GM21447 (cell line): ENCODE data around the gene ATP10B.

ENCODE experiments used
- ATAC-seq: cut with Tn5 transposase; IDR thresholded peaks from one replicate; pipeline ENCODE4 v1.9.1; 2021; ENCODE audit not compliant: unreplicated experiment

The ATP10B gene

GRCh38 chr5:160641405-160641804 is 210.6 kb downstream of the ATP10B start:
- no peak for ATAC-seq

GRCh38 chr5:160640406-160640805 is 211.6 kb downstream of the ATP10B start:
- no peak for ATAC-seq

GRCh38 chr5:160638161-160638742 is 213.8 kb downstream of the ATP10B start:
- no peak for ATAC-seq

GRCh38 chr5:160637357-160638090 is 214.5 kb downstream of the ATP10B start:
- no peak for ATAC-seq

GRCh38 chr5:160635663-160636062 is 216.3 kb downstream of the ATP10B start:
- ATAC-seq, result no peak

GRCh38 chr5:160635046-160635445 is 217.0 kb downstream of the ATP10B start:
- ATAC-seq, result no peak

GRCh38 chr5:160629003-160629402 is 223.0 kb downstream of the ATP10B start:
- ATAC-seq, result no peak

GRCh38 chr5:160628619-160628968 is 223.4 kb downstream of the ATP10B start:
- no peak for ATAC-seq

GRCh38 chr5:160627921-160628618 is 223.9 kb downstream of the ATP10B start:
- no peak for ATAC-seq

GRCh38 chr5:160626322-160626721 is 225.7 kb downstream of the ATP10B start:
- ATAC-seq, result no peak

GRCh38 chr5:160621526-160621925 is 230.5 kb downstream of the ATP10B start:
- no peak for ATAC-seq

- no peak for ATAC-seq
Measured at GRCh38 chr5:160620401-160620800, 231.6 kb downstream of the ATP10B start.

GRCh38 chr5:160619381-160619780 is 232.6 kb downstream of the ATP10B start:
- no peak for ATAC-seq

- ATAC-seq, result no peak
Measured at GRCh38 chr5:160618286-160618685, 233.7 kb downstream of the ATP10B start.

GRCh38 chr5:160616712-160617497 is 235.1 kb downstream of the ATP10B start:
- ATAC-seq, result no peak

GRCh38 chr5:160614136-160614535 is 237.9 kb downstream of the ATP10B start:
- ATAC-seq, result no peak

- no peak for ATAC-seq
Measured at GRCh38 chr5:160605266-160605665, 246.7 kb downstream of the ATP10B start.

GRCh38 chr5:160604484-160604883 is 247.5 kb downstream of the ATP10B start:
- no peak for ATAC-seq

GRCh38 chr5:160602744-160603143 is 249.3 kb downstream of the ATP10B start:
- ATAC-seq, result no peak

- ATAC-seq, result no peak
Measured at GRCh38 chr5:160601046-160601445, 251.0 kb downstream of the ATP10B start.

GRCh38 chr5:160573318-160573717 is 278.7 kb downstream of the ATP10B start:
- no peak for ATAC-seq
